Panc1 (cell line): ENCODE results near the gene CRABP1.

Experiments used
- POLR2AphosphoS5 ChIP-seq: IDR thresholded peaks from 2 replicates; pipeline ENCODE4 v1.6.1; 2012; ENCODE audit warnings: mild to moderate bottlenecking, low read depth, low read length, moderate library complexity
- REST ChIP-seq, 2 experiments: IDR thresholded peaks; 2 replicates each; pipeline ENCODE4 v1.6.1; 2011 to 2012; ENCODE audit warnings: low read depth in 2 of 2, control low read depth in 1 of 2, low read length in 1 of 2, mild to moderate bottlenecking in 1 of 2, moderate library complexity in 1 of 2; ENCODE audit not compliant: insufficient read depth in 1 of 2
- SIN3A ChIP-seq: IDR thresholded peaks from 2 replicates; pipeline ENCODE4 v1.6.1; 2012; ENCODE audit warnings: low read depth, mild to moderate bottlenecking, low read length, moderate library complexity, borderline replicate concordance; ENCODE audit not compliant: insufficient read depth
- TF ChIP-seq, protein P1 (sequence below): fragments of 450-650 bp; IDR thresholded peaks from 2 replicates; pipeline ENCODE4 v1.5.1; 2017; ENCODE audit warnings: mild to moderate bottlenecking

GRCh38 chr15:78374436-78375393, 34.6 kb downstream of the CRABP1 start:
- TF ChIP-seq, protein P1, sequence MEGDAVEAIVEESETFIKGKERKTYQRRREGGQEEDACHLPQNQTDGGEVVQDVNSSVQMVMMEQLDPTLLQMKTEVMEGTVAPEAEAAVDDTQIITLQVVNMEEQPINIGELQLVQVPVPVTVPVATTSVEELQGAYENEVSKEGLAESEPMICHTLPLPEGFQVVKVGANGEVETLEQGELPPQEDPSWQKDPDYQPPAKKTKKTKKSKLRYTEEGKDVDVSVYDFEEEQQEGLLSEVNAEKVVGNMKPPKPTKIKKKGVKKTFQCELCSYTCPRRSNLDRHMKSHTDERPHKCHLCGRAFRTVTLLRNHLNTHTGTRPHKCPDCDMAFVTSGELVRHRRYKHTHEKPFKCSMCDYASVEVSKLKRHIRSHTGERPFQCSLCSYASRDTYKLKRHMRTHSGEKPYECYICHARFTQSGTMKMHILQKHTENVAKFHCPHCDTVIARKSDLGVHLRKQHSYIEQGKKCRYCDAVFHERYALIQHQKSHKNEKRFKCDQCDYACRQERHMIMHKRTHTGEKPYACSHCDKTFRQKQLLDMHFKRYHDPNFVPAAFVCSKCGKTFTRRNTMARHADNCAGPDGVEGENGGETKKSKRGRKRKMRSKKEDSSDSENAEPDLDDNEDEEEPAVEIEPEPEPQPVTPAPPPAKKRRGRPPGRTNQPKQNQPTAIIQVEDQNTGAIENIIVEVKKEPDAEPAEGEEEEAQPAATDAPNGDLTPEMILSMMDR = no peak
- TF ChIP-seq SIN3A = no peak
- no peak for TF ChIP-seq POLR2AphosphoS5
- no peak for TF ChIP-seq REST (IDR thresholded peaks at IDR 0.05; ENCODE audit: insufficient read depth in 1 of 2, low read depth in 2 of 2, low read length in 1 of 2)
